ENCODE results near the gene CNOT6L.

CNOT6L gene

DNA sequence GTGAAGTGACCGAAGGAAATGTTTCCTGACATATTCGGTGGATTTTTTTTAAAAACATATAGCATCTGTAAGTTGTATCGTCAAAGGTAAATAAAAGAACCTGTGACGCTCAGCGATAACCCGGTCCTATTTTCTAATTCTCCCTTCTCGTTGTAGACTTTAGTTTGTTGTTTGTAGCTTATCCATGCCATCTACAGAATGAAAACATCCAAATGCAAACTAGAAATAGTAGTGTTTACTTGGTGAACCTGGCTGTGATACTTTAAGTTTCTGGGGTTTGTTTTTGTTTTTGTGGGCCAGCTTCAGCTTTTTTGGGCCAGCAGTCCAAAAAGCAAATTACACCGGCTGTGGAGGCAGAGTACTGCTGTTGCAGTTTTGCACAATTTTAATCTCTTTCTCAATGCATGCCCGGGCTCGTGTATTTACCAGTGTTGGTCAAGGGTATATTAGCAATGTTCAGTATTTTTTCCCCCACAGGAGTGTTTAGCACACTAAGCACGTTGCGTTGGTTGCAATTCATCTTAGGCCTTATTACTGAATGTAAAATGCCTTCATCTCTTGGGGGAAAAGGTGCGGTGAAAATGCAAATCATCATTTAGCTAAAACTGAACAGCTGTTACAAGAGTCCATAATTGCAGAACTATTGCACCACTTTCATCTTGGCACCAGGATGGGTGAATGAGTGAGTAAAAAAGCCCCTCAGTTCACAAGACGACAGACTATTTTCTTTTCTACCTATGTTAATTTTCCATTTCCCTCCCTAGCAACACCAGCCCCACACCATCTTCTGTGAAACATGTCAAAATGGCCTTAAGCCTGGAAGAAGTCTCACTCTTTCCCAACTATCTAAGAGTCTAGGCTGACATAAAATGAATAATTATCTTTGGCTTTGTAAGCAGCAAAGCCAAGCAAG lies 1.7 kb upstream of the CNOT6L start:
- in situ Hi-C loops (cut with MboI; ENCODE audit: low sequenced_read_pairs) = no loop called here

DNA sequence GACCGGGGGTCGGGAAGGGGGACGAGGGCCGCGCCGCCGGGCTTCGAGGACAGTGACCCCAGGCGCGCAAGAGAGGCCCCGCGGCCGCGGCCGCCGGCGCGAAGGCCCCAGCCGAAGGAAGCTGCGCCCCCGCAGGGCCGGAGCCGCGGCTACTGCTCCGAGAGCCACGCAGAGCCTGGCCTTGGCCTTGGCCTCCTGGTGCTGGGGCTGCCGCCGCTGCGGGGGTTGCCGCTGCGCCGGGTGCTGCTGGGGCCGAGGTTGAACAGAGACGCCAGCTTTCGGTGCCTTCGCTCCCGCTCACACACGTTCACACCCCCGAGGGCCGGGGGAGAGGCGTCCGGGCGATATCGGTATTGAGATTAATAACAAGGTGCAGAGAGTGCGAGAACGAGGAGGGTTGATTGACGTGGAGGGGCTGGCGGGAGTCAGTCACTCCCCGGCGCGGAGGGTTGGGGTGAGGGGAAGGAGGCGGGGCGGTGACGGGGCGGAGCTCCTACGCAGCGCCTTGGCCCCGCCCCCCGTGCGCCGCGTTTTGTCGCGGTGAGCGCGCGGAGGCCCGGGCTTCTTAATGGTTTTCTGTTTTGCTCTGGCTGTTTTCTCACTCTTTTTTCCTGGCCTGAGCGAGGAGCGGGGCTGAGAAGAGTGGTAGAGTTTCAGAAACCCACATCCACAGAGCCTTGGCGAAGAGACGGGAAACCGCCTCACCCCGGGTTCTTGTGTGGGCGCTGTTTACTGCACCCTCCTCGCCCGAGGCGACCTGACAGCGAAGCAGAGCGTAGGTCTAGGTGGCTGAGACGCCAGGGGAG lies 878 bp upstream of the CNOT6L start:
- in situ Hi-C loops (cut with MboI; ENCODE audit: low sequenced_read_pairs) = no loop called here

DNA sequence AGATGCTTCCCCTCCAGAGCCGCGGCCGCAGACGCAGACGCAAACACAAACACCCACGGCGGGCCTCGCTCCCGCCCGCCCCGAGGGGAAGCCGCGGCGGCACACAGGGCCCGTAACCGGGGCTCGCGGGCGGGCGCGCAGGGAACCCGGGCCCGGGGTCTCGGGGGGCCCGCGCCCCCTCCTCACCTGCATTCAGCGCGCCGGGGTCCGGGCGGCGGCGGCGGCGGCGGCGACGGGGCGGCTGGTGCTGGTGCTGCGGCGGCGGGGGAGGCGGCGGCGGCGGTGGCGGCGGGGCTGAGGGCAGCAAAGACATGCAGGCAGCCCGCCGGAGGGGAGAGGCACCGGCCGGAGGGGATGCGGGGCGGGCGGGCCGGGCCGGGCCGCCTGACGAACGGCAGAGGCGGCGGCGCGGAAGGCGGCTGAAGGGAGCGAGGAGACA lies 255 bp upstream of the CNOT6L start:
- in situ Hi-C loops (cut with MboI; ENCODE audit: low sequenced_read_pairs) = no loop called here

DNA sequence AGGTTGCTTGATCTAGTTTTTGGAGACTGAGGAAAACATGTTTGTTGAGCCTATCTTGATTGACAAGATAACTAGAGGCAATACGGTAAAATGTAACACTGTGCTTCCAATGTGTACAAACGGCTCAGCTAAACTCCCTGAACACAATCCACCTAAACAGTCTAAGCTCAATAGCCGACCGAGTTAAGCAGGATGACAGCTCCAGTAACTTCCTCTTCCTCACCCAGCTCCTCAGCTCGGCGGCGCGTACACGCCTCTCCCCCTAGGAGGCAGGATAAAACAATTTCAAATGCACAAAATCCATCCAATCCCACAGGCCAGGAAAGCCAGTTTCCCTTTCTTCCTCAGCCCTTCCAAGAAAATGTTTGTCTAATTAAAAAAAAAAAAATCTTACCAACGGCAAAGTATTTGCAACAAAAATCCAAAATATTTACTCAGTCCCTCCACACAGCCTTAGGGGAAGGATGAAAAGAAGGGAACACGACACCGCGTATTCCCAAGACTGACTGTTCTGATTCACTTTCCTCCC lies 1.0 kb downstream of the CNOT6L start:
- in situ Hi-C loops (cut with MboI; ENCODE audit: low sequenced_read_pairs) = no loop called here

DNA sequence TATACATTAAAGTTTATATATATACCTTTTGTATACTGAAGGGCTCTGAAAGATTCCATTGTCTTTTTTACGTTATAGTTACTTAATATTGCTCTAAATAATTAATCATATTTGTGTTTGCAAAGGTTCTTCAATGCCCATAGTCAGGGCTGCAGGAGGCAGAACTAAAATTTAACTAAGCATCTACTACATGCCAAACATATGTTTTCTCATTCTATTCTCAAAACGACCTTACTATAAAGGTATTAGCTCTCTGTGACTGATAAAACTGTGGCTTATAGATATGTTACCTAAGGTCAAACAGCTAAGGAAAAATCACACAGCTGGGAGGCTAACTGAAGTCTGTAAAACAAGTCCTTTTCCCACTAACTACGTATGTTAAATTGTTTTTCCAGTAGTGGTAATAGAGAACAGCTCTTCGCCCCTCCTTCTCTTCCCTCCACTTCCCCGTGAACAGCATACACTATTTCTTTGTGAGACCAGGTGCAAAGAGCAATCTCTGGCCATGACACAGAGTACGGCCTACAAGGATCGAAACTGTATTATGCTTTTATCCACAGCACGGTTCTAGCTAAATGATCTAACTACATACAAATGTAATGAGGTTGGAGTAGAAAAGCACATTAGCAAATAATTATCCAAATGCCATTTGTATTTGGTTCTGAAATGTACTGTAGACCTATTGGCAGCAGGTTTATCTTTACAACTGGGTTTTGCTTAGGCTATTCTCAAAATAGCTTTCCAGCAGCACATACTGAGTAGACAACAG lies 1.7 kb downstream of the CNOT6L start:
- in situ Hi-C loops (cut with MboI; ENCODE audit: low sequenced_read_pairs) = no loop called here

DNA sequence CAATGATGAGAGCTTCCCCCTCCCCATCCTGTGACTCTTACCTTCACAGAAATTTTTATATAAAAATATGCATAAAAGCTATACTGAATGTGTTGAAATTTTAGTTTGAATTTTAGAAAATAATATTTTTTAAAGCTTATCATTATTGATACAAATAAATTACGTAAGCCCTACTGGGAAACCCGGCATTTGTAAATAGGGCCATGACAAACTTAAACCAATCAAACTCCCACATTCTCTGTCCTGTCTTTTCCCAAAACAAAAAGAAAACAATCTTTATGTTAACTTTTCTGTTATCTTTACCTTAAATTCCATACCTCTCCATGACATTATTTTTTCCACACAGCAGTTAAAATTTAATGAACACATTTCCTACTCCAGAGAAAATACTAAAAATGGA lies 2.6 kb downstream of the CNOT6L start:
- in situ Hi-C loops (cut with MboI; ENCODE audit: low sequenced_read_pairs) = no loop called here

DNA sequence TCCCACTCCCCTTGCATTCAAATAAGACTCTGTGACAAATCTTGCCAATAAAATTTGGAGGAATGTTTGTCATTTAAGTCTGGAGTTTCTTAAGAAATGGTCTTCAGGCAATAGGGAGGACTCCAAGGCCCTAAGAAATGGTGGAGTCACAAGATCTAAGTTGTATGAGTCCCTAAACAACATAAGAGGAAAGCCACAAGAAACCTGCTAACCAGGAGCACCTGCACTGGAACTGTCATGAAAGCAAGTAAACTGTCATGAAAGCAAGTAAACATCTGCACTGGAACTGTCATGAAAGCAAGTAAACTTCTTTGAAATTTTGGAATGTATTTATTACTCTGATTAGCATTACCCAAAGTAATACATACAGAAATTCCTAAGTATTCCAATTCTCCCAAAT lies 3.5 kb downstream of the CNOT6L start:
- in situ Hi-C loops (cut with MboI; ENCODE audit: low sequenced_read_pairs) = no loop called here

DNA sequence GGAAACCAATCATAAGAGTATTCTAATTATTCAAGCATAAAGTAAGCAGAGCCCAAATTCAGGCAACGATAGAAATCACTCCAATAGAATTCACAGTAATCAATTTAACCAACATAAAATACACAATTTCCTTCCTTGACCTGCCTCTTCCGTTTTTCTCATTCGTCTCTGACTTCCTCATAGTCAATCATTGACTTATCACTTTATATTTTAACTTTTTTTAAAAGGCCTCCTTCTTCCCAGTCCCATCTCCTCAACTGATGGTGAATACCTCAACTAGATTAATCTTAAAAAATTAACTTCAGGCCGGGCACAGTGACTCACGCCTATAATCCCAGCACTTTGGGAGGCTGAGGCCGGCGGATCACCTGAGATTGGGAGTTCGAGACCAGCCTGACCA lies 13.3 kb downstream of the CNOT6L start:
- in situ Hi-C loops (cut with MboI; ENCODE audit: low sequenced_read_pairs) = no loop called here

DNA sequence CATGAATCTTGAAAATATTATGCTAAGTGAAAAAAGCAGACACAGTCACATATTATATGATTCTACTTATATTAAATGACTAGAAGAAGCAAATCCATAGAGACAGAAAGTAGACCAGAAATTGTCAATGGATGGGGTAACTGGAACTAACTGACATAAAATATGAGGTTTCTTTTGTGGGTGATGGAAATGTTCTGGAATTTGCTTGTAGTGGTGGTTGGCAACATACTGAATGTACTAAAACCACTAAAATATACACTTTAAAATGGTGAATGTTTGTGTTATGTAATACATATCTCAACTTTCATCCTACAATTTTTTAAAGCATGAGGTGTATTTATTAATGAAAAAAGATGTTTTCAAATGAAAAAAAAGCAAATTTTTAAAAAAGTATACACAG lies 14.7 kb downstream of the CNOT6L start:
- in situ Hi-C loops (cut with MboI; ENCODE audit: low sequenced_read_pairs) = no loop called here

DNA sequence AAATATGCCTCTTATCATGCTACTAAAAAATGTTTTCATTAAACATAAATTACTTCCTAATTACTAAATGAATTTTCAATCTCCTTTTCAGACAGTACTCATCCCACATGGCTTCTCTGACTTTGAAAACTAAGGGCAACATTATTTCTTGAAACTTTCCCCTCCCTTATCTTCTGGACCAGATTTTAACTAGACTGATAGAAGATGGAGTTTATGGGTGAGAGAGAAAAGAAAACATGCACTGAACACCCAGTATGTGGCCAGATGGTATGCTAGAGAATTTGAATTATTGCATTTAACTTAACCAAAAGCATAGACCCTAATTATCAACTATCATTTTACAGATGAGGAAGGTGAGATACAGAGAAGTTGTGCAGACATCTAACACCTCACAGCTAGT lies 16.8 kb downstream of the CNOT6L start:
- in situ Hi-C loops (cut with MboI; ENCODE audit: low sequenced_read_pairs) = no loop called here

DNA sequence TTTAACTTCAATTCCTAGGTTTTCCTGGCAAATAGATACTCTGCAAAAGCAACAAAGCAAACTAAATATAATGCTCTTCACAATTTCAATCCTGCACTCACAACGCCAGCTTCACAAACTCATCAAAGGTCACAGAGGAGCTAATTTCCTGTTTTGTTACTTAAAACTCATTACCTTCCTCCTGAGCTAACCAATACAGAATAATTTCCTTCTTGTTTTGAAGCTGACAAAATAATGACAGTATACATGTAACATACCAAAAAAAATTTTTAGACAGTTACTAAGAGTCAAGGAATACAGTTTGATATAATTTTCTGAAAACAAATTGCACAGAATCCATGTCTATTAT lies 17.9 kb downstream of the CNOT6L start:
- in situ Hi-C loops (cut with MboI; ENCODE audit: low sequenced_read_pairs) = no loop called here

DNA sequence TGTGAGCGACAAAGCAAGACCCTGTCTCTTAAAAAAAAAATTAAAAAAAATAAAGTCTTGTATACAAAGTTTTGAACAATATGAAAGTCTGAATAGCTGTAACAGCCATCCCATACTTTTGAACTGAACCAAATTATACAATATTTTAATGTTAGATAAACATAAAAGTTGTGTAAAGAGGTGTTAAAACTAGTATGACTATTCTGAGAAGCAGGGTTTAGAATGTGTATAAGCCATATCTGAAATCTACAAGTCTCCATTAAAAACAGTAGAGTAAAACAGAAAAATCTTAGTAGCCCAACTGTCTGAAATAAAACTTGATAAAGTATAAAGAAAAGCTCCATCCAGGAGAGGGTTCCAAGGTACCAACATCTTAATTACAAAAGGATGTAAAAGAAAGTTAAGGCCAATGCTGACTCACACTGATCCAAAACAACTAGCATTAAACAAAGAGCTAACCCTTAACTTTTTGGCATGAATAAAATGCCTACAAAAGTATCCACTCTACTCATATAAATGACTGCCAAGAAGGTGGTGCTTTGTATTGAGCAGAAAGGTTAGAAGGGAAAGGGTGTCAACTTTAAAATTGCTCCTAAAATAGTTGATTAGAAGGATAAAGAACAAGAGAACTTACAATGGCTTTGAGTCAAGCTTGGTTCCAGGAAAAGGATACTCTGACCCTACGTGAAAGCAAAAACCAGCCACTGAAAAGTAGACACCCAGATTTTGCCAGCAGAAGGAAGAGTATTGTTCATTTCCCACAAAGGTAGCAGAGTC lies 18.5 kb downstream of the CNOT6L start:
- in situ Hi-C loops (cut with MboI; ENCODE audit: low sequenced_read_pairs) = no loop called here

DNA sequence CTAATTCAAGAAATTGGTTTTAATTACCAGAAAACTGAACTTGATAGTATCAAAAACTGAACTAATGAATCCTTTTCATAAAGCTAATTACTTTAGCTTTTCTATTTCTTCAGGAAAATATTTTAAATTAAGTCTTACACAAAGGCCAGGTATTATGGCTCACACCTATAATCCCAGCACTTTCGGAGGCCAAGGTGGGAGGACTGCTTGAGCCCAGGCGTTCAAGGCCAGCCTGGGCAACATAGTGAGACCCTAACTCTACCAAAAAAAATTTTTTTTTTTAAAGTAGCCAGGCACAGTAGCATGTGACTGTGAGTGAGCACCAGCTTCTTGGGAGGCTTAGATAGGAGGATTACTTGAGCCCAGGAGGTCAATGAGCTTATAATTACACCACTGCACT lies 19.1 kb downstream of the CNOT6L start:
- in situ Hi-C loops (cut with MboI; ENCODE audit: low sequenced_read_pairs) = no loop called here

DNA sequence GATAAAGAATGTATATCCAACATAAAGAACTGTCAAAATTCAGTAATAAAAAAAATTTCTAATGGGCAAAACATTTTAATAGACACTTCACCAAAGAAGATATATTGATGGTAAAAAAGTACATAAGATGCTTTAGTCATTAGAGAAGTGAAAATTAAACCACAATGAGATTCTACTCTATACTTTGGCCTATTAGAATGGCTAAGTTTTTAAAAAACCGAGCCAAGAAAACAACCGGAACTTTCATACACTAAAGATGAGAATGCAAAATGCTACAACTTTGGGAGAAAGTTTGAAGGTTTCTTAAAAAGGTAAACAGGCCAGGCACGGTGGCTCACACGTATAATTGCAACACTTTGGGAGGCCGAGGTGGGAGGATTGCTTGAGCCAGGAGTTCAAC lies 20.8 kb downstream of the CNOT6L start:
- in situ Hi-C loops (cut with MboI; ENCODE audit: low sequenced_read_pairs) = no loop called here

DNA sequence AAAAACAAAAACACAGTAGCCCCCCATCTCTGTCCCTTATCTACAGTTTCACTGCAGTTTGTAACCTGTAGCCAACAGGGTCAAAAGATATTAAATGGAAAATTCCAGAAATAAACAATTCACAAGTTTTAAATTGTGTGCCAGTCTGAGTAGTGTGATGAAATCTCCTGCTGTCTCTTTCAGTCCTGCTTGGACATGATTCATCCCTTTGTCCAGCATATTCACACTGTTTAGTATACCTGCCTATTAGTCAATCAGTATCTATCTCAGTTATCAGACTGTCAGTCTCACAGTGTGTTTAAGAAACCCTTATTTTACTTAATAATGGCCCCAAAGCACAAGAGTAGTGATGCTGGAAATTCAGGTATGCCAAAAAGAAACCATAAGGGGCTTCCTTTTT lies 21.9 kb downstream of the CNOT6L start:
- in situ Hi-C loops (cut with MboI; ENCODE audit: low sequenced_read_pairs) = no loop called here

DNA sequence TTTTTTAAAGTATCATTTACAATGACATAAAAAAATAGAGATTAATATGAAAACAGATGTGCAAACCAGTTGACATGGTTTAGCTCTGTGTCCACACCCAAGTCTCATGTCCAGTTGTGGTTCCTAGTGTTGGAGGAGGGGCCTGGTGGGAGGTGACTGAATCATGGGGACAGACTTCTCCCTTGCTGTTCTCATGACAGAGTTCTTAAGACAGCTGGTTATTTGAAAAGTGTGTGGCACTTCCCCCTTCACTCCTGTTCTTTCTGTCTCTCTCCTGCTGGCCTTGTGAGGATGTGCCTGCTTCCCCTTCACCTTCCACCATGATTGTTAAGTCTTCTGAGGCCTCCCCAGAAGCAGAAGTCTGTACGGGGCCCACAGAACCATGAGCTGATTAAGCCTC lies 23.8 kb downstream of the CNOT6L start:
- in situ Hi-C loops (cut with MboI; ENCODE audit: low sequenced_read_pairs) = no loop called here

DNA sequence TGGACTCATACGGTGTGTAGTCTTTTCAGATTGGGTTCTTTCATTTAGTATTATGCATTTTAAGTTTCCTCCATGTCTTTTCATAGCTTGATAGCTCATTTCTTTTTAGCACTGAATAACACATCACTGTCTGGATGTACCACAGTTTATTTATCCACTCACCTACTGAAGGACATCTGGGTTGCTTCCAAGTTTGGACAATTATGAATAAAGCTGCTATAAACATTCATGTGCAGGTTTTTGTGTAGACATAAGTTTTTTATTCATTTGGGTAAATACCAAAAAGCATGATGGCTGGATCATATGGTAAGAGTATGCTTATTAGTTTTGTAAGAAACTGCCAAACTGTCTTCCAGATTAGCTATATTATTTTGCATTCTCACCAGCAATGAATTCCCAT lies 29.0 kb downstream of the CNOT6L start:
- in situ Hi-C loops (cut with MboI; ENCODE audit: low sequenced_read_pairs) = no loop called here

DNA sequence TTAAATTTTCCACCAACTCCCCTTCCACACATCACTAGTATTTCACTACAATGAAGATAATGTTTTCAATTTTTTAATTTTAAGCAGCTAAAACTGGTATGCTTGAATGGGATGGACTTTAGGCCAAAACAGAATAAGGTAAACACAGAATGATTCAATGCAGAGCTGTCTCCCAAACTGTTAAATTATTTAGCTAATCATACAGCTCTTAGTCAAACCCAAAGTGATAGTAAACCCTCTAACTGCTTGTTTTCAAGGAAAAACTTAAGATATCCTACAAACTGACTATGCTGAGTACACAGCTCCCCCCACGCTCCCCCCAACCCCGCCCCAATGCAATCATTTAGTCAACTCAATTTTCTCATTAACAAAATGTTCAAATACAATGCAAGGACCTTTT lies 30.2 kb downstream of the CNOT6L start:
- in situ Hi-C loops (cut with MboI; ENCODE audit: low sequenced_read_pairs) = no loop called here

DNA sequence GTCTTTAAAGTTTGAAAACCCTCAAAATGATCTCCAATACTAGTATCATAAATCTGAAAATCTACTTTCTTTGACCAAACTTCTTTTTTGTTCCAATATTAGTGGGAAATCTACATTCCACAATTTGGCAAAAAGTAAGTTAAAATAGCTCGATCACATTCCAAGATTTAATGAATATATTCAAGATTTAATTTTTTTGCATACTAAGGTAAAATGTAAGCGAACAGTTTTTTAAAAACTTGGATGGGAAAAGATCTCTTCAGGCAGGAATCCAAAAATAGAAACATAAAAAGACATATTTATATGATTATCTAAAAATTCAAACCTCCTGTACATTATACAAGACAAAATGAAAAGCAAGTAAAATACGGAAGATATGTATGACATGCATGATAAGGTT lies 31.2 kb downstream of the CNOT6L start:
- in situ Hi-C loops (cut with MboI; ENCODE audit: low sequenced_read_pairs) = no loop called here

DNA sequence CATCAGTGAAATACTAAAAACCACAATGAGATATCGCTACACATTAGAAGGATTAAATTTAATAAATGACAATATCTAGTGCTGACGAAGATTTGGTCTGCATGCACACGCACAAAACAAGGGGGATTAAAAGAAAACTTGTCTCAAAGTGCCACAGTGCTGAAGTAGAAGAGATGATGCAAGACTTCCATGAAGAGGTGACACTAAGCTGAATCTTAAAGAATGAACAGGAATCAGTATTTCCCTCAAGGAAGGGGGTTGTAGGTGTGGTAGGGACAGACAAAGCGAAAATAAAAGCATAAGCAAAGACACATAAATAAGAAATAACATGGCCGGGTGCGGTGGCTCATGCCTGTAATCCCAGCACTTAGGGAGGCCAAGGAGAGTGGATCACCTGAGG lies 33.5 kb downstream of the CNOT6L start:
- in situ Hi-C loops (cut with MboI; ENCODE audit: low sequenced_read_pairs) = no loop called here

DNA sequence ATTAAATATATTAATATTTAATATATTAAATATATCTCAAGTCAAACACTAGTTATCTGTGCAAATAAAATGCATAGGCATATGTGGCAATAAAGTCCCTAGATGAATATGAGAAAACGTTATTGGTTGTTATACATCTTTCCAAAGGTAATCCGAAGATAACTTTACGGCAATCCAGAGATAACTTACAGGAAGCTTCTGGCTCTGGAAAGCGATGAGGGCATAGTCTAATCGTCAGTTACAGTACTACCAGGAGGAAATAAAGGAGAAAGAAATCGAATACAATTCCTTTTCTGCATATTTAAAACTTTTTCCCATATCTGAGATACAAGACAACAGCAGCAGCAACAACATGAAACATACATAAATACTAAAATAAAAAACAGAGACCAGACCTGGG lies 35.3 kb downstream of the CNOT6L start:
- in situ Hi-C loops (cut with MboI; ENCODE audit: low sequenced_read_pairs) = no loop called here

Measured in HL-60/S4 (cell line).